Liver (tissue), 9 donors: Measurements from ENCODE around the gene TCAP. TPM values are rescaled to one million over a fixed set of nuclear protein-coding genes. Genes with fewer than 3 reads are reported as not detected.

Experiments used
- DNase-seq: peaks from one replicate; pipeline ENCODE4 v3.0.0-alpha.2; 2017; ENCODE audit warnings: low spot score
- H3K27ac ChIP-seq, 2 donors: one replicate each; pipeline ENCODE4 v1.7.0; 2013; ENCODE audit warnings: inconsistent platforms in 2 of 2, low read length in 2 of 2, control low read depth in 1 of 2, low read depth in 1 of 2, mild to moderate bottlenecking in 1 of 2
- H3K27me3 ChIP-seq, 4 donors: one replicate each; pipeline versions ENCODE4 v1.6.1 to v1.7.0; 2013; ENCODE audit warnings: low read length in 3 of 4, inconsistent platforms in 1 of 4, mild to moderate bottlenecking in 1 of 4, moderate library complexity in 1 of 4; ENCODE audit not compliant: control insufficient read depth in 4 of 4, insufficient read depth in 4 of 4
- H3K36me3 ChIP-seq, 4 donors: one replicate each; pipeline versions ENCODE4 v1.6.1 to v1.7.0; 2013; ENCODE audit warnings: low read length in 3 of 4, mild to moderate bottlenecking in 3 of 4, low read depth in 1 of 4, moderate library complexity in 1 of 4; ENCODE audit not compliant: control insufficient read depth in 4 of 4, insufficient read depth in 3 of 4
- H3K4me1 ChIP-seq, 4 donors: one replicate each; pipeline versions ENCODE4 v1.6.1 to v1.7.0; 2013; ENCODE audit warnings: low read length in 3 of 4, mild to moderate bottlenecking in 3 of 4, moderate library complexity in 1 of 4; ENCODE audit not compliant: control insufficient read depth in 4 of 4, insufficient read depth in 4 of 4
- H3K4me3 ChIP-seq, 3 donors: one replicate each; pipeline versions ENCODE4 v1.6.1 to v1.7.0; 2013; ENCODE audit warnings: low read length in 3 of 3, control low read depth in 1 of 3, low read depth in 1 of 3, mild to moderate bottlenecking in 1 of 3
- H3K9ac ChIP-seq, 2 donors: one replicate each; pipeline ENCODE4 v1.7.0; 2013; ENCODE audit warnings: low read length in 2 of 2, mild to moderate bottlenecking in 2 of 2, moderate library complexity in 2 of 2, control low read depth in 1 of 2, low read depth in 1 of 2
- H3K9me3 ChIP-seq, 4 donors: one replicate each; pipeline versions ENCODE4 v1.6.1 to v1.7.0; 2013; ENCODE audit warnings: low read length in 3 of 4; ENCODE audit not compliant: control insufficient read depth in 4 of 4
- HNF4G ChIP-seq: IDR thresholded peaks from 2 replicates; pipeline ENCODE4 v1.6.1; 2016; ENCODE audit warnings: antibody characterized with exemption
- JUND ChIP-seq, 2 donors: IDR thresholded peaks; 2 replicates each; pipeline ENCODE4 v1.6.1; 2016; ENCODE audit warnings: antibody characterized with exemption in 2 of 2
- NR2F2 ChIP-seq: IDR thresholded peaks from 2 replicates; pipeline ENCODE4 v1.6.1; 2016; ENCODE audit warnings: antibody characterized with exemption
- RAD21 ChIP-seq, 2 donors: IDR thresholded peaks; 2 replicates each; pipeline ENCODE4 v1.6.1; 2016; ENCODE audit warnings: antibody characterized with exemption in 2 of 2, mild to moderate bottlenecking in 2 of 2
- TAF1 ChIP-seq: conservative IDR thresholded peaks from 2 replicates; pipeline ENCODE4 v1.6.1; 2016; ENCODE audit warnings: antibody characterized with exemption, mild to moderate bottlenecking
- ZBTB33 ChIP-seq: IDR thresholded peaks from 2 replicates; pipeline ENCODE4 v1.6.1; 2016; ENCODE audit warnings: antibody characterized with exemption
- WGBS: extraction: QIAGEN DNeasy Blood & Tissue Kit; methylation state at CpG from one replicate; pipeline ENCODE4 v1.1.7; 2013; 5-methylcytosine and 5-hydroxymethylcytosine counted together
- polyA plus RNA-seq, 2 donors: library from polyadenylated mRNA; stranded (reverse) in 1 of 2; unstranded in 1 of 2; fragments of 200-250 nt in 1 of 2; fragments of >200 nt in 1 of 2; fragmentation: Nextera tagmentation in 1 of 2; extraction: Ambion mirVana in 1 of 2; gene quantifications; one replicate each; pipeline versions ENCODE4 v1.2.1 to v1.2.3, GENCODE V29; 2013 to 2015
- total RNA-seq, 2 donors: library from RNA; depleted of rRNA; stranded (reverse); fragments of >200 nt; gene quantifications; one replicate each; pipeline ENCODE4 v1.2.3, GENCODE V29; 2014
- TF ChIP-seq, protein P1 (sequence below): IDR thresholded peaks from 2 replicates; pipeline ENCODE4 v1.6.1; 2016; ENCODE audit warnings: antibody characterized with exemption
- TF ChIP-seq, protein P2 (sequence below): fragments of 150-350 bp; IDR thresholded peaks from 2 replicates; pipeline ENCODE4 v1.5.1; 2017; ENCODE audit warnings: improper control_type of control experiment, low read depth, low read length; ENCODE audit not compliant: missing input control
- donor health status: healthy.
- donor health status: healthy.
- donor health status: healthy.
- donor health status: healthy.
- donor health status: healthy.

The TCAP gene
- total and polyA plus RNA-seq, 4 donors, result 0.14 to 0.67 (median 0.22) TPM; not detected in 1

DNA sequence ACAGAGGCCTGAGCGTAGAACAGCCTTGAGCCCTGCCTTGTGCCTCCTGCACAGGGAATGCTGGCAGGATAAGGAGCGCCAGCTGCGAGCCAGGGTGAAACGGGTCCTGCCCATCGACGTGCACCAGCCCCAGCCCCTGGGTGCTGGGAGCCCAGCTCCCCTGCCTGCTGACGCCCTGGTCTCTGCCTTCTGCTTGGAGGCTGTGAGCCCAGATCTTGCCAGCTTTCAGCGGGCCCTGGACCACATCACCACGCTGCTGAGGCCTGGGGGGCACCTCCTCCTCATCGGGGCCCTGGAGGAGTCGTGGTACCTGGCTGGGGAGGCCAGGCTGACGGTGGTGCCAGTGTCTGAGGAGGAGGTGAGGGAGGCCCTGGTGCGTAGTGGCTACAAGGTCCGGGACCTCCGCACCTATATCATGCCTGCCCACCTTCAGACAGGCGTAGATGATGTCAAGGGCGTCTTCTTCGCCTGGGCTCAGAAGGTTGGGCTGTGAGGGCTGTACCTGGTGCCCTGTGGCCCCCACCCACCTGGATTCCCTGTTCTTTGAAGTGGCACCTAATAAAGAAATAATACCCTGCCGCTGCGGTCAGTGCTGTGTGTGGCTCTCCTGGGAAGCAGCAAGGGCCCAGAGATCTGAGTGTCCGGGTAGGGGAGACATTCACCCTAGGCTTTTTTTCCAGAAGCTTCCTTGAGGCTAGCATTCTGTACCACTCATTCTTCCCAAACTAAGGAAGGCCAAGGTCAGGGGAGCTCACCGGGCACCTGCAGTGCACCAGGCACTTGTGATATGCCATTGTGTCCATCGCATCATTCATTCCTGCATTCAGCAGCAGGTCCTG lies 5.0 kb downstream of the TCAP start (continued):
- no peak for TF ChIP-seq ZBTB33
- TF ChIP-seq TAF1, result no peak
- no peak for TF ChIP-seq RAD21 (IDR thresholded peaks at IDR 0.05)
- TF ChIP-seq, protein P1, sequence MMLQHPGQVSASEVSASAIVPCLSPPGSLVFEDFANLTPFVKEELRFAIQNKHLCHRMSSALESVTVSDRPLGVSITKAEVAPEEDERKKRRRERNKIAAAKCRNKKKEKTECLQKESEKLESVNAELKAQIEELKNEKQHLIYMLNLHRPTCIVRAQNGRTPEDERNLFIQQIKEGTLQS, result no peak
- TF ChIP-seq NR2F2, result no peak

DNA sequence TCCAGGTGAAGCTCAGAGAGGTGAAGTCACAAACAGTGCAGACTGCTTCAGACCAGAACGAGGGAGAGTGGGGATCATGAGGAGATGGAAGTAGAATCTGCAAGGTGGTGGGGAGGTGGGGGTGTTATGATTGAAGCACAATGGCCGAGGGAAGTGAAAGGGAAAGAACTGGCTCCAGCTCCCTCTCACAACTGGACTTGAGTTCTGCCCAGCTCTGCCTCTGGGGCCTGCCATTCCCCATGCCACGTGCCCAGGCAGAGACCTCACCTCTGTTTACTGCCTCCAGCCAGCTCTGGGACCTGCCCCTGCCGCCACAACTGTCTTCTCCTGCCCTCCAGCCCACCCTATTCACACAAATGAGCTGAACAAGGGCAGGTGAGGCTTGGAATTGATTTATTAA lies 5.6 kb downstream of the TCAP start:
- no peak for TF ChIP-seq JUND (IDR thresholded peaks at IDR 0.05)
- Histone ChIP-seq H3K9me3 (no peaks in the 10 kb centered on the region), H3K27me3 (no peaks in the 10 kb centered on the region), H3K36me3 (no peaks in the 10 kb centered on the region), H3K9ac (no peak overlapping the region), H3K4me1 (peaks cover 17 to 31% (median 23%) of the 10 kb centered on the region in 4 donors), H3K27ac (no peak overlapping the region), H3K4me3 (no peak overlapping the region)
- no peak for DNase-seq
- 73% methylated on average over 4 of the region's 4 CpGs for WGBS

GRCh38 chr17:39671651-39672521 lies 6.7 kb downstream of the TCAP start:
- Histone ChIP-seq H3K9ac (no peak overlapping the region), H3K4me3 (no peak overlapping the region), H3K27ac (no peak overlapping the region), H3K9me3 (no peaks in the 10 kb centered on the region), H3K36me3 (no peaks in the 10 kb centered on the region), H3K4me1 (peaks cover 6 to 20% (median 15%) of the 10 kb centered on the region in 4 donors), H3K27me3 (no peaks in the 10 kb centered on the region)
- no peak for DNase-seq
- TF ChIP-seq RAD21 (IDR thresholded peaks at IDR 0.05) (peak; percentile 80), ZBTB33 (no peak), HNF4G (no peak)
- TF ChIP-seq, protein P2, sequence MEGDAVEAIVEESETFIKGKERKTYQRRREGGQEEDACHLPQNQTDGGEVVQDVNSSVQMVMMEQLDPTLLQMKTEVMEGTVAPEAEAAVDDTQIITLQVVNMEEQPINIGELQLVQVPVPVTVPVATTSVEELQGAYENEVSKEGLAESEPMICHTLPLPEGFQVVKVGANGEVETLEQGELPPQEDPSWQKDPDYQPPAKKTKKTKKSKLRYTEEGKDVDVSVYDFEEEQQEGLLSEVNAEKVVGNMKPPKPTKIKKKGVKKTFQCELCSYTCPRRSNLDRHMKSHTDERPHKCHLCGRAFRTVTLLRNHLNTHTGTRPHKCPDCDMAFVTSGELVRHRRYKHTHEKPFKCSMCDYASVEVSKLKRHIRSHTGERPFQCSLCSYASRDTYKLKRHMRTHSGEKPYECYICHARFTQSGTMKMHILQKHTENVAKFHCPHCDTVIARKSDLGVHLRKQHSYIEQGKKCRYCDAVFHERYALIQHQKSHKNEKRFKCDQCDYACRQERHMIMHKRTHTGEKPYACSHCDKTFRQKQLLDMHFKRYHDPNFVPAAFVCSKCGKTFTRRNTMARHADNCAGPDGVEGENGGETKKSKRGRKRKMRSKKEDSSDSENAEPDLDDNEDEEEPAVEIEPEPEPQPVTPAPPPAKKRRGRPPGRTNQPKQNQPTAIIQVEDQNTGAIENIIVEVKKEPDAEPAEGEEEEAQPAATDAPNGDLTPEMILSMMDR, result peak; percentile 39
- WGBS, result 50% methylated on average over 19 of the region's 19 CpGs
